Loucy (cell line): ENCODE measurements around the gene PRAMEF12.

Experiments
- H2AFZ ChIP-seq: fragments of 200-600 bp; sonication (generic); 2 replicates; pipeline ENCODE4 v1.6.0; 2016; ENCODE audit warnings: antibody characterized with exemption, mild to moderate bottlenecking, low read length, moderate library complexity
- H3F3A ChIP-seq: fragments of 200-600 bp; 2 replicates; pipeline ENCODE4 v1.6.0; 2016; ENCODE audit warnings: antibody characterized with exemption, low read depth, mild to moderate bottlenecking
- H3K27me3 ChIP-seq: fragments of 200-600 bp; sonication (generic); 2 replicates; pipeline ENCODE4 v1.6.1; 2014; ENCODE audit warnings: low read length, mild to moderate bottlenecking; ENCODE audit not compliant: insufficient read depth, poor library complexity, severe bottlenecking
- H3K36me3 ChIP-seq: fragments of 200-600 bp; sonication (generic); 2 replicates; pipeline ENCODE4 v1.6.1; 2016; ENCODE audit warnings: low read length; ENCODE audit not compliant: insufficient read depth
- H3K4me1 ChIP-seq: fragments of 200-600 bp; sonication (generic); 2 replicates; pipeline ENCODE4 v1.5.1; 2014; ENCODE audit warnings: low read length, mild to moderate bottlenecking; ENCODE audit not compliant: insufficient read depth, poor library complexity, severe bottlenecking
- H3K4me2 ChIP-seq: fragments of 200-600 bp; sonication (generic); 2 replicates; pipeline ENCODE4 v1.6.0; 2014; ENCODE audit warnings: antibody characterized with exemption, low read length, low read depth, mild to moderate bottlenecking; ENCODE audit not compliant: poor library complexity, severe bottlenecking
- H3K4me3 ChIP-seq: fragments of 200-600 bp; sonication (generic); 2 replicates; pipeline ENCODE4 v1.5.1; 2014; ENCODE audit warnings: low read length, mild to moderate bottlenecking, mixed read lengths; ENCODE audit not compliant: poor library complexity, severe bottlenecking
- H3K79me2 ChIP-seq: fragments of 200-600 bp; sonication (generic); 2 replicates; pipeline ENCODE4 v1.6.1; 2014; ENCODE audit warnings: low read length; ENCODE audit not compliant: insufficient read depth
- H3K9ac ChIP-seq: fragments of 200-600 bp; sonication (generic); 2 replicates; pipeline ENCODE4 v1.6.0; 2014; ENCODE audit warnings: mild to moderate bottlenecking, low read depth, low read length, moderate library complexity; ENCODE audit not compliant: poor library complexity, severe bottlenecking
- H3K9me2 ChIP-seq: fragments of 200-600 bp; sonication (generic); replicated peaks from 2 replicates; pipeline ENCODE4 v1.6.1; 2016; ENCODE audit warnings: low read depth, low read length, mixed read lengths
- H3K9me3 ChIP-seq: fragments of 200-600 bp; sonication (generic); 2 replicates; pipeline ENCODE4 v1.6.1; 2014; ENCODE audit warnings: mild to moderate bottlenecking, antibody characterized with exemption, low read length, low read depth; ENCODE audit not compliant: insufficient read depth
- H4K20me1 ChIP-seq: fragments of 200-600 bp; sonication (generic); 2 replicates; pipeline ENCODE4 v1.6.0; 2014; ENCODE audit warnings: antibody characterized with exemption, low read length, mild to moderate bottlenecking; ENCODE audit not compliant: insufficient read depth, poor library complexity, severe bottlenecking
- CTCF ChIP-seq: fragments of 200-600 bp; sonication (generic); conservative IDR thresholded peaks from 2 replicates; pipeline ENCODE4 v1.5.1; 2014; ENCODE audit warnings: mild to moderate bottlenecking, antibody characterized with exemption, low read length
- EZH2phosphoT487 ChIP-seq: fragments of 200-600 bp; IDR thresholded peaks from 2 replicates; pipeline ENCODE4 v1.6.1; 2018; ENCODE audit warnings: antibody characterized with exemption, mild to moderate bottlenecking, moderate library complexity, borderline replicate concordance

The PRAMEF12 gene

GRCh38 chr1:12756768-12757413 is 16.6 kb upstream of the PRAMEF12 start:
- Histone ChIP-seq H3K79me2 (no peaks in the 10 kb centered on the region), H3K27me3 (no peaks in the 10 kb centered on the region), H2AFZ (no peak overlapping the region), H3K9ac (no peak overlapping the region), H3K36me3 (no peaks in the 10 kb centered on the region), H4K20me1 (no peaks in the 10 kb centered on the region), H3K9me2 (no peaks in the 10 kb centered on the region), H3K4me3 (no peak overlapping the region), H3K4me2 (no peak overlapping the region), H3K4me1 (no peaks in the 10 kb centered on the region), H3F3A (no peaks in the 10 kb centered on the region), H3K9me3 (no peaks in the 10 kb centered on the region)
- TF ChIP-seq EZH2phosphoT487 (no peak), CTCF (no peak)

GRCh38 chr1:12757836-12758235 is 15.7 kb upstream of the PRAMEF12 start:
- H2AFZ ChIP-seq: no peak overlapping the region
- no peak overlapping the region for H3K4me3 ChIP-seq
- no peaks in the 10 kb centered on the region for H3F3A ChIP-seq
- no peak overlapping the region for H3K4me2 ChIP-seq
- H3K79me2 ChIP-seq: no peaks in the 10 kb centered on the region
- no peaks in the 10 kb centered on the region for H3K9me3 ChIP-seq
- no peaks in the 10 kb centered on the region for H3K4me1 ChIP-seq
- no peaks in the 10 kb centered on the region for H3K27me3 ChIP-seq
- H3K9me2 ChIP-seq: no peaks in the 10 kb centered on the region
- H4K20me1 ChIP-seq: no peaks in the 10 kb centered on the region
- H3K36me3 ChIP-seq: no peaks in the 10 kb centered on the region
- TF ChIP-seq CTCF (no peak), EZH2phosphoT487 (no peak)
- H3K9ac ChIP-seq: no peak overlapping the region

GRCh38 chr1:12760256-12760795 is 13.2 kb upstream of the PRAMEF12 start:
- Histone ChIP-seq H3F3A (no peaks in the 10 kb centered on the region), H3K4me3 (no peak overlapping the region), H3K9me2 (no peaks in the 10 kb centered on the region), H3K9ac (no peak overlapping the region), H3K4me2 (no peak overlapping the region), H3K4me1 (no peaks in the 10 kb centered on the region), H3K27me3 (no peaks in the 10 kb centered on the region), H2AFZ (no peak overlapping the region), H3K9me3 (no peaks in the 10 kb centered on the region), H3K79me2 (no peaks in the 10 kb centered on the region), H3K36me3 (no peaks in the 10 kb centered on the region), H4K20me1 (no peaks in the 10 kb centered on the region)
- TF ChIP-seq CTCF: peak; percentile 32; the same call in 1 of the 2 replicates
- TF ChIP-seq EZH2phosphoT487: no peak
